Measurements from ENCODE around the gene EPHA10. TPM values are rescaled to one million over a fixed set of nuclear protein-coding genes. Genes with fewer than 3 reads are reported as not detected.

The EPHA10 gene
- total and polyA plus RNA-seq, 4 donors, result under 0.01 to 0.09 (median 0.03) TPM; not detected in 1

DNA sequence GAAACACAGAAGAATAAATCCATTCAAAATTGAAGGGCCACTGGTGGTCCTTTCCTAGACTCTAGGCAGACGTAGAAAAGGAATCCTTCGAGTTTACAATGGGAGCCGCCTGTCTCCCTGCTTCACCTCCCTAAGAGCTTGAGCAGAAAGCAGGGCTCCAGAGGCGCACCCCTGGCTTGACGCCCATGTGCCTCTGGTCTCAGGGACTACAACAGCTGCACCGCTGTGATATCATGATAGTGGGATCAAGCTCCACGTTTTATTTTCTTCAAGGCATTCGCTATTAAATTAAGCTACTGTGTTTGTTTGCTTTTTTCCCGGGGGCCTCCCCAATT lies 42.3 kb upstream of the EPHA10 start (continued):
- TF ChIP-seq, protein P1, sequence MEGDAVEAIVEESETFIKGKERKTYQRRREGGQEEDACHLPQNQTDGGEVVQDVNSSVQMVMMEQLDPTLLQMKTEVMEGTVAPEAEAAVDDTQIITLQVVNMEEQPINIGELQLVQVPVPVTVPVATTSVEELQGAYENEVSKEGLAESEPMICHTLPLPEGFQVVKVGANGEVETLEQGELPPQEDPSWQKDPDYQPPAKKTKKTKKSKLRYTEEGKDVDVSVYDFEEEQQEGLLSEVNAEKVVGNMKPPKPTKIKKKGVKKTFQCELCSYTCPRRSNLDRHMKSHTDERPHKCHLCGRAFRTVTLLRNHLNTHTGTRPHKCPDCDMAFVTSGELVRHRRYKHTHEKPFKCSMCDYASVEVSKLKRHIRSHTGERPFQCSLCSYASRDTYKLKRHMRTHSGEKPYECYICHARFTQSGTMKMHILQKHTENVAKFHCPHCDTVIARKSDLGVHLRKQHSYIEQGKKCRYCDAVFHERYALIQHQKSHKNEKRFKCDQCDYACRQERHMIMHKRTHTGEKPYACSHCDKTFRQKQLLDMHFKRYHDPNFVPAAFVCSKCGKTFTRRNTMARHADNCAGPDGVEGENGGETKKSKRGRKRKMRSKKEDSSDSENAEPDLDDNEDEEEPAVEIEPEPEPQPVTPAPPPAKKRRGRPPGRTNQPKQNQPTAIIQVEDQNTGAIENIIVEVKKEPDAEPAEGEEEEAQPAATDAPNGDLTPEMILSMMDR (IDR thresholded peaks at IDR 0.05; ENCODE audit: low read depth, low read length, missing input control), result no peak
- TF ChIP-seq YY1 (IDR thresholded peaks at IDR 0.05), result no peak
- no peak for TF ChIP-seq HNF4A (conservative IDR thresholded peaks at IDR 0.05)

DNA sequence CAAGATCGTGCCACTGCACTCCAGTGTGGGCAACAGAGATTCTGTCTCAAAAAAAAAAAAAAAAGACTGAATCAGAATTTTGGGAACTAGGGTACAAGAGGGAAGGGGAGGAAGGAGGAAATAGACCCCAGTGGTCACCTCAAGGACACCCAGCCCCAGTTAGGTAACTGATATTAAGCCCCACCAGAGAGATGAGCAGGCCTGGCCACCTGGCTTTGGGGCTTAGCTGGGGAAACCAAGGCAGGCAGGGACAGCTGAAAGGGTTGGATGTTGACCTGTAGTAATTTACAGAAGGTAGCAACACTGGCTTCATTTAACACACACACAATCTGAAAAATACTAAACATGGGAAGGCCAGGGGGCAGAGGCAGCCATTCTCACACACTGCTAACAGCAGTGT lies 37.5 kb upstream of the EPHA10 start:
- TF ChIP-seq, protein P1 (IDR thresholded peaks at IDR 0.05; ENCODE audit: low read depth, low read length, missing input control), result no peak
- TF ChIP-seq RXRA (IDR thresholded peaks at IDR 0.05) (no peak), YY1 (IDR thresholded peaks at IDR 0.05) (no peak), NR2F2 (IDR thresholded peaks at IDR 0.05) (no peak), GABPA (IDR thresholded peaks at IDR 0.05 in 1 of 2, conservative IDR thresholded peaks at IDR 0.05 in 1 of 2) (no peak), HNF4G (IDR thresholded peaks at IDR 0.05) (no peak), FOXA1 (IDR thresholded peaks at IDR 0.05) (no peak), JUND (IDR thresholded peaks at IDR 0.05) (no peak), SP1 (IDR thresholded peaks at IDR 0.05) (no peak), TAF1 (conservative IDR thresholded peaks at IDR 0.05) (no peak), RAD21 (IDR thresholded peaks at IDR 0.05) (no peak), FOXA2 (IDR thresholded peaks at IDR 0.05) (no peak), EGR1 (IDR thresholded peaks at IDR 0.05; ENCODE audit: low read depth in 2 of 2) (no peak)
- TF ChIP-seq, protein P2, sequence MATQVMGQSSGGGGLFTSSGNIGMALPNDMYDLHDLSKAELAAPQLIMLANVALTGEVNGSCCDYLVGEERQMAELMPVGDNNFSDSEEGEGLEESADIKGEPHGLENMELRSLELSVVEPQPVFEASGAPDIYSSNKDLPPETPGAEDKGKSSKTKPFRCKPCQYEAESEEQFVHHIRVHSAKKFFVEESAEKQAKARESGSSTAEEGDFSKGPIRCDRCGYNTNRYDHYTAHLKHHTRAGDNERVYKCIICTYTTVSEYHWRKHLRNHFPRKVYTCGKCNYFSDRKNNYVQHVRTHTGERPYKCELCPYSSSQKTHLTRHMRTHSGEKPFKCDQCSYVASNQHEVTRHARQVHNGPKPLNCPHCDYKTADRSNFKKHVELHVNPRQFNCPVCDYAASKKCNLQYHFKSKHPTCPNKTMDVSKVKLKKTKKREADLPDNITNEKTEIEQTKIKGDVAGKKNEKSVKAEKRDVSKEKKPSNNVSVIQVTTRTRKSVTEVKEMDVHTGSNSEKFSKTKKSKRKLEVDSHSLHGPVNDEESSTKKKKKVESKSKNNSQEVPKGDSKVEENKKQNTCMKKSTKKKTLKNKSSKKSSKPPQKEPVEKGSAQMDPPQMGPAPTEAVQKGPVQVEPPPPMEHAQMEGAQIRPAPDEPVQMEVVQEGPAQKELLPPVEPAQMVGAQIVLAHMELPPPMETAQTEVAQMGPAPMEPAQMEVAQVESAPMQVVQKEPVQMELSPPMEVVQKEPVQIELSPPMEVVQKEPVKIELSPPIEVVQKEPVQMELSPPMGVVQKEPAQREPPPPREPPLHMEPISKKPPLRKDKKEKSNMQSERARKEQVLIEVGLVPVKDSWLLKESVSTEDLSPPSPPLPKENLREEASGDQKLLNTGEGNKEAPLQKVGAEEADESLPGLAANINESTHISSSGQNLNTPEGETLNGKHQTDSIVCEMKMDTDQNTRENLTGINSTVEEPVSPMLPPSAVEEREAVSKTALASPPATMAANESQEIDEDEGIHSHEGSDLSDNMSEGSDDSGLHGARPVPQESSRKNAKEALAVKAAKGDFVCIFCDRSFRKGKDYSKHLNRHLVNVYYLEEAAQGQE (IDR thresholded peaks at IDR 0.05), result no peak
- TF ChIP-seq, protein P3, sequence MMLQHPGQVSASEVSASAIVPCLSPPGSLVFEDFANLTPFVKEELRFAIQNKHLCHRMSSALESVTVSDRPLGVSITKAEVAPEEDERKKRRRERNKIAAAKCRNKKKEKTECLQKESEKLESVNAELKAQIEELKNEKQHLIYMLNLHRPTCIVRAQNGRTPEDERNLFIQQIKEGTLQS (IDR thresholded peaks at IDR 0.05), result no peak
- TF ChIP-seq, protein P4, sequence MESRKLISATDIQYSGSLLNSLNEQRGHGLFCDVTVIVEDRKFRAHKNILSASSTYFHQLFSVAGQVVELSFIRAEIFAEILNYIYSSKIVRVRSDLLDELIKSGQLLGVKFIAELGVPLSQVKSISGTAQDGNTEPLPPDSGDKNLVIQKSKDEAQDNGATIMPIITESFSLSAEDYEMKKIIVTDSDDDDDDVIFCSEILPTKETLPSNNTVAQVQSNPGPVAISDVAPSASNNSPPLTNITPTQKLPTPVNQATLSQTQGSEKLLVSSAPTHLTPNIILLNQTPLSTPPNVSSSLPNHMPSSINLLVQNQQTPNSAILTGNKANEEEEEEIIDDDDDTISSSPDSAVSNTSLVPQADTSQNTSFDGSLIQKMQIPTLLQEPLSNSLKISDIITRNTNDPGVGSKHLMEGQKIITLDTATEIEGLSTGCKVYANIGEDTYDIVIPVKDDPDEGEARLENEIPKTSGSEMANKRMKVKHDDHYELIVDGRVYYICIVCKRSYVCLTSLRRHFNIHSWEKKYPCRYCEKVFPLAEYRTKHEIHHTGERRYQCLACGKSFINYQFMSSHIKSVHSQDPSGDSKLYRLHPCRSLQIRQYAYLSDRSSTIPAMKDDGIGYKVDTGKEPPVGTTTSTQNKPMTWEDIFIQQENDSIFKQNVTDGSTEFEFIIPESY (IDR thresholded peaks at IDR 0.05), result no peak
- H3K9ac ChIP-seq (ENCODE audit: low read depth in 1 of 2, low read length in 2 of 2), result no peak overlapping the region
- H3K27ac ChIP-seq (ENCODE audit: low read depth in 1 of 2, low read length in 2 of 2), result no peak overlapping the region
- WGBS, result 93% methylated on average over 1 of the region's 1 CpG
- H3K27me3 ChIP-seq (ENCODE audit: control insufficient read depth in 4 of 4, insufficient read depth in 4 of 4, low read length in 3 of 4), result no peaks in the 10 kb centered on the region
- H3K4me3 ChIP-seq (ENCODE audit: low read depth in 1 of 3, low read length in 3 of 3), result no peak overlapping the region
- DNase-seq (ENCODE audit: low spot score), result no peak
- H3K4me1 ChIP-seq (ENCODE audit: control insufficient read depth in 4 of 4, insufficient read depth in 4 of 4, low read length in 3 of 4), result peaks cover 0 to 9% (median 8%) of the 10 kb centered on the region in 4 donors
- no peaks in the 10 kb centered on the region for H3K9me3 ChIP-seq (ENCODE audit: control insufficient read depth in 4 of 4, low read length in 3 of 4)
- H3K36me3 ChIP-seq (ENCODE audit: control insufficient read depth in 4 of 4, insufficient read depth in 3 of 4, low read depth in 1 of 4, low read length in 3 of 4), result peaks cover 13 to 61% (median 40%) of the 10 kb centered on the region in 4 donors

Data from liver (tissue), 9 donors.